ENCODE measurements around the gene AACS. TPM values are rescaled to one million over a fixed set of nuclear protein-coding genes. Genes with fewer than 3 reads are reported as not detected.
A peak's percentile ranks its signal among the peaks of the same experiment; 100 is the strongest.

The AACS gene
- polyA plus RNA-seq, 1 donor (not counting 4 experiments of a cell fraction or from before 2014, with no cell fraction given) = 27.0 TPM

- DNase-seq (ENCODE audit: low read depth, low spot score) (no peak), FAIRE-seq (no peak)
- Histone ChIP-seq H3K4me1 (ENCODE audit: control insufficient read depth, extremely low read depth, insufficient read depth, low read length) (peaks cover 7% of the 10 kb centered on the region), H3K36me3 (ENCODE audit: control insufficient read depth in 2 of 2, extremely low read depth in 1 of 2, insufficient read depth in 2 of 2, low read length in 2 of 2) (peaks cover 3 to 14% of the 10 kb centered on the region in 2 experiments), H2AFZ (ENCODE audit: control insufficient read depth, low read length) (peak overlapping the region; percentile 77), H3K79me2 (ENCODE audit: control insufficient read depth, insufficient read depth, low read length) (peaks cover 41% of the 10 kb centered on the region), H3K9me3 (ENCODE audit: control insufficient read depth, low read depth, low read length) (no peaks in the 10 kb centered on the region), H3K4me3 (ENCODE audit: control insufficient read depth in 2 of 3, extremely low read depth in 1 of 3, insufficient read depth in 2 of 3, low read depth in 1 of 3, low read length in 3 of 3) (peak overlapping the region; percentile 76 to 92 (median 88)), H3K9me1 (ENCODE audit: control insufficient read depth, extremely low read depth, insufficient read depth, low read length) (no peaks in the 10 kb centered on the region), H3K4me2 (ENCODE audit: control insufficient read depth, extremely low read depth, insufficient read depth, low read depth, low read length) (peak overlapping the region; percentile 94), H3K27me3 (ENCODE audit: control insufficient read depth, extremely low read depth, insufficient read depth, low read length) (no peaks in the 10 kb centered on the region), H3K27ac (ENCODE audit: control insufficient read depth, insufficient read depth, low read length) (peak overlapping the region; percentile 33), H3K9ac (ENCODE audit: control insufficient read depth, extremely low read depth, insufficient read depth, low read length) (peak overlapping the region; percentile 88), H4K20me1 (ENCODE audit: control insufficient read depth, extremely low read depth, insufficient read depth, low read length) (no peaks in the 10 kb centered on the region)
- TF ChIP-seq CTCF (optimal IDR thresholded peaks at IDR 0.05 in 1 of 3, IDR thresholded peaks at IDR 0.05 in 1 of 3, conservative IDR thresholded peaks at IDR 0.05 in 1 of 3; ENCODE audit: extremely low read depth in 1 of 3, insufficient read depth in 2 of 3, low read length in 3 of 3) (no peak), EZH2 (IDR thresholded peaks at IDR 0.05; ENCODE audit: low read length) (no peak)
- dilution Hi-C loops (cut with MboI; ENCODE audit: extremely low pct_ligation_motif_present, low sequenced_read_pairs) = no loop called here
Observed at GRCh38 chr12:125065919-125066570, 810 bp downstream of the AACS start.

- peaks cover 7% of the 10 kb centered on the region for H3K4me1 ChIP-seq (ENCODE audit: control insufficient read depth, extremely low read depth, insufficient read depth, low read length)
- no peaks in the 10 kb centered on the region for H3K9me3 ChIP-seq (ENCODE audit: control insufficient read depth, low read depth, low read length)
- no peaks in the 10 kb centered on the region for H3K27me3 ChIP-seq (ENCODE audit: control insufficient read depth, extremely low read depth, insufficient read depth, low read length)
- H4K20me1 ChIP-seq (ENCODE audit: control insufficient read depth, extremely low read depth, insufficient read depth, low read length) = no peaks in the 10 kb centered on the region
- dilution Hi-C loops (cut with MboI; ENCODE audit: extremely low pct_ligation_motif_present, low sequenced_read_pairs) = no loop called here
- H3K9me1 ChIP-seq (ENCODE audit: control insufficient read depth, extremely low read depth, insufficient read depth, low read length) = no peaks in the 10 kb centered on the region
- DNase-seq (ENCODE audit: low read depth, low spot score) (no peak), FAIRE-seq (no peak)
- H3K4me3 ChIP-seq (ENCODE audit: control insufficient read depth in 2 of 3, extremely low read depth in 1 of 3, insufficient read depth in 2 of 3, low read depth in 1 of 3, low read length in 3 of 3) = no peak overlapping the region
- H3K79me2 ChIP-seq (ENCODE audit: control insufficient read depth, insufficient read depth, low read length) = peaks cover 49% of the 10 kb centered on the region
- no peak overlapping the region for H3K4me2 ChIP-seq (ENCODE audit: control insufficient read depth, extremely low read depth, insufficient read depth, low read depth, low read length)
- no peak overlapping the region for H3K27ac ChIP-seq (ENCODE audit: control insufficient read depth, insufficient read depth, low read length)
- H3K9ac ChIP-seq (ENCODE audit: control insufficient read depth, extremely low read depth, insufficient read depth, low read length) = no peak overlapping the region
- H3K36me3 ChIP-seq (ENCODE audit: control insufficient read depth in 2 of 2, extremely low read depth in 1 of 2, insufficient read depth in 2 of 2, low read length in 2 of 2) = peaks cover 3 to 19% of the 10 kb centered on the region in 2 experiments
- H2AFZ ChIP-seq (ENCODE audit: control insufficient read depth, low read length) = no peak overlapping the region
- TF ChIP-seq CTCF (optimal IDR thresholded peaks at IDR 0.05 in 1 of 3, IDR thresholded peaks at IDR 0.05 in 1 of 3, conservative IDR thresholded peaks at IDR 0.05 in 1 of 3; ENCODE audit: extremely low read depth in 1 of 3, insufficient read depth in 2 of 3, low read length in 3 of 3) (no peak), EZH2 (IDR thresholded peaks at IDR 0.05; ENCODE audit: low read length) (no peak)
Observed at GRCh38 chr12:125068391-125068790, 3.2 kb downstream of the AACS start.
